Smooth muscle cell (in vitro differentiated cells): Measurements from ENCODE around the gene PCED1B. TPM values are rescaled to one million over a fixed set of nuclear protein-coding genes. Genes with fewer than 3 reads are reported as not detected.

Experiments
- DNase-seq: peaks from one replicate; lab custom pipeline; 2025; ENCODE audit not compliant: unreplicated experiment; lab: John Stamatoyannopoulos, UW
- H2AFZ ChIP-seq: fragments of 200-600 bp; sonication (generic); 2 replicates; pipeline ENCODE4 v1.6.0; 2016; ENCODE audit warnings: antibody characterized with exemption, low read depth, mild to moderate bottlenecking
- H3F3A ChIP-seq: fragments of 200-600 bp; sonication (generic); 2 replicates; pipeline ENCODE4 v1.6.0; 2017; ENCODE audit warnings: antibody characterized with exemption, low read depth
- H3K27ac ChIP-seq: fragments of 200-600 bp; sonication (generic); 2 replicates; pipeline ENCODE4 v1.5.1; 2016; ENCODE audit warnings: low read depth, mild to moderate bottlenecking
- H3K27me3 ChIP-seq: fragments of 200-600 bp; sonication (generic); 2 replicates; pipeline ENCODE4 v1.6.1; 2016; ENCODE audit warnings: low read depth, mild to moderate bottlenecking
- H3K36me3 ChIP-seq: fragments of 200-600 bp; sonication (generic); 2 replicates; pipeline ENCODE4 v1.5.1; 2016; ENCODE audit warnings: low read depth
- H3K4me1 ChIP-seq: fragments of 200-600 bp; sonication (generic); 2 replicates; pipeline ENCODE4 v1.5.1; 2016; ENCODE audit warnings: low read depth
- H3K4me2 ChIP-seq: fragments of 200-600 bp; sonication (generic); 2 replicates; pipeline ENCODE4 v1.6.0; 2016; ENCODE audit warnings: mild to moderate bottlenecking
- H3K4me3 ChIP-seq: fragments of 200-600 bp; sonication (generic); 2 replicates; pipeline ENCODE4 v1.5.1; 2016; ENCODE audit warnings: mild to moderate bottlenecking
- H3K79me2 ChIP-seq: fragments of 200-600 bp; sonication (generic); 2 replicates; pipeline ENCODE4 v1.6.0; 2016; ENCODE audit warnings: low read depth, mild to moderate bottlenecking
- H3K9ac ChIP-seq: fragments of 200-600 bp; sonication (generic); 2 replicates; pipeline ENCODE4 v1.6.0; 2016; ENCODE audit warnings: low read depth
- H3K9me3 ChIP-seq: fragments of 200-600 bp; sonication (generic); replicated peaks from 2 replicates; pipeline ENCODE4 v1.5.1; 2016; ENCODE audit warnings: low read depth
- H4K20me1 ChIP-seq: fragments of 200-600 bp; sonication (generic); 2 replicates; pipeline ENCODE4 v1.6.0; 2016; ENCODE audit warnings: low read depth
- WGBS: methylation state at CpG from one replicate; pipeline ENCODE4 v1.1.7; 2016; ENCODE audit warnings: low lambda C conversion rate; 5-methylcytosine and 5-hydroxymethylcytosine counted together
- polyA plus RNA-seq: library from polyadenylated mRNA; unstranded; fragments of >200 nt; fragmentation: Nextera tagmentation; extraction: Ambion mirVana; gene quantifications from 2 replicates; pipeline ENCODE4 v1.2.1, GENCODE V29; 2016
- total RNA-seq: library from RNA; depleted of rRNA; stranded (reverse); fragments of >200 nt; gene quantifications from 2 replicates; pipeline ENCODE4 v1.2.3, GENCODE V29; 2014
- TF ChIP-seq, protein P1 (sequence below): fragments of 200-600 bp; sonication (generic); IDR thresholded peaks from 2 replicates; pipeline ENCODE4 v1.5.1; 2017; ENCODE audit warnings: borderline replicate concordance, mild to moderate bottlenecking, antibody characterized with exemption; ENCODE audit not compliant: insufficient read depth, poor library complexity, severe bottlenecking

Gene PCED1B
- total and polyA plus RNA-seq, 2 experiments from 2014 or later, result 2.7 to 3.5 TPM

- H3K27ac ChIP-seq, result no peak overlapping the region
- H3K36me3 ChIP-seq, result no peaks in the 10 kb centered on the region
- 97% methylated on average over 7 of the region's 7 CpGs for WGBS
- no peak for DNase-seq
- H3K4me3 ChIP-seq, result no peak overlapping the region
- no peaks in the 10 kb centered on the region for H3K4me1 ChIP-seq
- H3K79me2 ChIP-seq, result no peaks in the 10 kb centered on the region
- TF ChIP-seq, protein P1, sequence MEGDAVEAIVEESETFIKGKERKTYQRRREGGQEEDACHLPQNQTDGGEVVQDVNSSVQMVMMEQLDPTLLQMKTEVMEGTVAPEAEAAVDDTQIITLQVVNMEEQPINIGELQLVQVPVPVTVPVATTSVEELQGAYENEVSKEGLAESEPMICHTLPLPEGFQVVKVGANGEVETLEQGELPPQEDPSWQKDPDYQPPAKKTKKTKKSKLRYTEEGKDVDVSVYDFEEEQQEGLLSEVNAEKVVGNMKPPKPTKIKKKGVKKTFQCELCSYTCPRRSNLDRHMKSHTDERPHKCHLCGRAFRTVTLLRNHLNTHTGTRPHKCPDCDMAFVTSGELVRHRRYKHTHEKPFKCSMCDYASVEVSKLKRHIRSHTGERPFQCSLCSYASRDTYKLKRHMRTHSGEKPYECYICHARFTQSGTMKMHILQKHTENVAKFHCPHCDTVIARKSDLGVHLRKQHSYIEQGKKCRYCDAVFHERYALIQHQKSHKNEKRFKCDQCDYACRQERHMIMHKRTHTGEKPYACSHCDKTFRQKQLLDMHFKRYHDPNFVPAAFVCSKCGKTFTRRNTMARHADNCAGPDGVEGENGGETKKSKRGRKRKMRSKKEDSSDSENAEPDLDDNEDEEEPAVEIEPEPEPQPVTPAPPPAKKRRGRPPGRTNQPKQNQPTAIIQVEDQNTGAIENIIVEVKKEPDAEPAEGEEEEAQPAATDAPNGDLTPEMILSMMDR, result no peak
- no peaks in the 10 kb centered on the region for H3K9me3 ChIP-seq
- no peak overlapping the region for H2AFZ ChIP-seq
- H3K27me3 ChIP-seq, result no peaks in the 10 kb centered on the region
- no peak overlapping the region for H3K9ac ChIP-seq
- H3K4me2 ChIP-seq, result no peak overlapping the region
- no peaks in the 10 kb centered on the region for H4K20me1 ChIP-seq
- H3F3A ChIP-seq, result no peaks in the 10 kb centered on the region
Observed at GRCh38 chr12:47135578-47135977, 56.2 kb downstream of the PCED1B start.

DNA sequence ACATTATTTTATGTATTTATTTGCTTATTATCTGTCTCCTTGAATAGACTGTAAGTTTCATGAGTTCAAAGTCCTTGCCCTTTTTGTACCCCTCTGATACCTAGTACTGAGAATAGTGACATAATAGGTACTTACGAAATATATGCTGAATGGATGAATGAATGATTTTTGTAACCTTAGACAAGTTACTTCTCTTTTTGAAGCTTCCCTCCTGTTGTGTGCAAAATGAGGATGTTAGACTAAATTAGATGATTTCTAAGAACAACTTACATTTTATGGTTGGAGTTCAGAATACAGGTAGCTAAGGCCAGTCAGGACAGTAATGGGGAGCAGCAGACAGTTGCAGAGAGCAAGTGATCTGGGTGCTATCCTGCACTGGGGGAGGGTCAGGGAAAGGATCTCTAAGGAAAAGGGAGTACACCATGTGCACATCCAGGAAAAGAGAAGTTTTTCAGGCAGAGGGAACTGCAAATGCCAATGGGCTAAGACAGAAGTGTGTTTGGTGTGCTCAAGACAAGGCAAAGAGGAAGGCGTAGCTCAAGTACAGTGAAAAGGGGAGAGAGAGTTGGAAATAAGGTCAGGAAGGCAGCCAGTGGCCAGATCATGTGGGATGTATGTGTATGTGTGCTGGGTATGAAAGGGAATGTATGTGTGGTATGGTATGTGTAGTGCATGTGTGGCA is 59.7 kb downstream of the PCED1B start:
- H3F3A ChIP-seq, result no peaks in the 10 kb centered on the region
- WGBS, result 96% methylated on average over 2 of the region's 2 CpGs
- no peaks in the 10 kb centered on the region for H3K36me3 ChIP-seq
- H4K20me1 ChIP-seq, result no peaks in the 10 kb centered on the region
- no peaks in the 10 kb centered on the region for H3K79me2 ChIP-seq
- no peaks in the 10 kb centered on the region for H3K9me3 ChIP-seq
- H3K9ac ChIP-seq, result no peak overlapping the region
- H3K27ac ChIP-seq, result no peak overlapping the region
- no peak overlapping the region for H3K4me2 ChIP-seq
- no peaks in the 10 kb centered on the region for H3K4me1 ChIP-seq
- TF ChIP-seq, protein P1, result no peak
- H2AFZ ChIP-seq, result no peak overlapping the region
- no peak overlapping the region for H3K4me3 ChIP-seq
- no peak for DNase-seq
- H3K27me3 ChIP-seq, result no peaks in the 10 kb centered on the region

DNA sequence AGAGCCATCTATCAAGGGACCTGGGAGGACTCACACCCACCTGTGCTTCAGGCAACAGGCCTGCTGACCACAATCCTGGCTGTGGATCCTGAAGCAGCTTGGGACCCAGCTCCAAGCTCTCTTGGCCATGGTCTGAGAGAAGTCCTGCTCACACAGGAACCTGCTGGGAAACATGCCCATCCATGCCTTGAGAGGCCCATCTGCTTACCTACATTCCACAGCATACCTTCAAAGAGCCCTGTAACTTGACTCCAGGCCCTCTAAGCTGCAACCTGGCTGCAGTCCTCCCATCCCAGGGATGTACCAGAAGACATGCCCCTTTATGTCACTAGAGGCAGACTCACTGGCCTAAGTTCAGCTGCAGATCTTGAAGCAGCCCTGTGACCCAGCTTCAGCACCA is 62.0 kb downstream of the PCED1B start:
- H3K9me3 ChIP-seq, result no peaks in the 10 kb centered on the region
- no peaks in the 10 kb centered on the region for H4K20me1 ChIP-seq
- no peaks in the 10 kb centered on the region for H3F3A ChIP-seq
- H3K4me3 ChIP-seq, result no peak overlapping the region
- H3K4me1 ChIP-seq, result no peaks in the 10 kb centered on the region
- H2AFZ ChIP-seq, result no peak overlapping the region
- no peak overlapping the region for H3K4me2 ChIP-seq
- TF ChIP-seq, protein P1, result no peak
- no peak overlapping the region for H3K9ac ChIP-seq
- H3K36me3 ChIP-seq, result no peaks in the 10 kb centered on the region
- no peak for DNase-seq
- no peak overlapping the region for H3K27ac ChIP-seq
- H3K27me3 ChIP-seq, result no peaks in the 10 kb centered on the region
- no peaks in the 10 kb centered on the region for H3K79me2 ChIP-seq

GRCh38 chr12:47144769-47145168 is 65.3 kb downstream of the PCED1B start:
- Histone ChIP-seq H3K4me1 (no peaks in the 10 kb centered on the region), H3K4me3 (no peak overlapping the region), H3K36me3 (no peaks in the 10 kb centered on the region), H4K20me1 (no peaks in the 10 kb centered on the region), H3K79me2 (no peaks in the 10 kb centered on the region), H3K9ac (no peak overlapping the region), H3F3A (no peaks in the 10 kb centered on the region), H3K9me3 (no peaks in the 10 kb centered on the region), H3K27me3 (no peaks in the 10 kb centered on the region), H3K4me2 (no peak overlapping the region), H3K27ac (no peak overlapping the region), H2AFZ (no peak overlapping the region)
- 77% methylated on average over 2 of the region's 2 CpGs for WGBS
- TF ChIP-seq, protein P1, result no peak
- no peak for DNase-seq
